Heart right ventricle (tissue), 16 donors: ENCODE data around the gene RINT1. TPM values are rescaled to one million over a fixed set of nuclear protein-coding genes. Genes with fewer than 3 reads are reported as not detected.

Source experiments
- ATAC-seq, 8 donors: fragments of 200-7000 bp; cut with Tn5 transposase; one replicate each; pipeline ENCODE4 v1.9.1; 2020; ENCODE audit warnings: mild to moderate bottlenecking in 8 of 8, moderate library complexity in 8 of 8, moderate number of reproducible peaks in 1 of 8
- DNase-seq, 2 donors: peaks; one replicate each; pipeline ENCODE4 v3.0.0-alpha.2; 2020
- H3K27ac ChIP-seq, 10 donors: fragments of 200-600 bp; sonication (generic) in 2 of 10; one replicate each; pipeline versions ENCODE4 v1.5.0 to v1.8.0; 2020 to 2022; ENCODE audit warnings: mild to moderate bottlenecking in 3 of 10
- H3K27me3 ChIP-seq, 7 donors: fragments of 200-600 bp; one replicate each; pipeline ENCODE4 v1.8.0; 2021 to 2022; ENCODE audit warnings: mild to moderate bottlenecking in 2 of 7
- H3K36me3 ChIP-seq, 9 donors: fragments of 200-600 bp; sonication (generic) in 1 of 9; one replicate each; pipeline versions ENCODE4 v1.5.0 to v1.8.0; 2020 to 2022; ENCODE audit warnings: mild to moderate bottlenecking in 2 of 9
- H3K4me1 ChIP-seq, 9 donors: fragments of 200-600 bp; sonication (generic) in 1 of 9; one replicate each; pipeline versions ENCODE4 v1.5.0 to v1.8.0; 2020 to 2022; ENCODE audit warnings: mild to moderate bottlenecking in 4 of 9
- H3K4me3 ChIP-seq, 10 donors: fragments of 200-600 bp; sonication (generic) in 2 of 10; one replicate each; pipeline versions ENCODE4 v1.5.0 to v1.8.0; 2020 to 2022; ENCODE audit warnings: mild to moderate bottlenecking in 7 of 10, moderate library complexity in 2 of 10
- H3K9me3 ChIP-seq, 11 donors: fragments of 200-600 bp in 10 of 11; sonication (generic) in 2 of 11; one replicate each; pipeline versions ENCODE4 v1.5.0 to v1.8.0; 2013 to 2022; ENCODE audit warnings: mild to moderate bottlenecking in 2 of 11, control low read depth in 1 of 11, moderate library complexity in 1 of 11
- WGBS, 2 donors: extraction: QIAGEN DNeasy Blood & Tissue Kit; methylation state at CpG; one replicate each; pipeline ENCODE4 v1.1.7; 2013; ENCODE audit warnings: inconsistent platforms in 1 of 2; 5-methylcytosine and 5-hydroxymethylcytosine counted together
- intact Hi-C, 10 donors: fragments of 100-400 bp; cut with DNase I; formaldehyde crosslinking; loops; one replicate each; pipeline versions ENCODE4 v1.11.1 to v1.14.2; 2022
- polyA plus RNA-seq, 2 donors: library from polyadenylated mRNA; stranded (reverse); fragments of 200-250 nt; gene quantifications; one replicate each; pipeline ENCODE4 v1.2.3, GENCODE V29; 2013
- total RNA-seq, 10 donors: library from RNA; stranded (reverse); fragmentation: NEBNext Ultra II Directional in 3 of 10; extraction: Animal tissue kit (Norgen Biotek cat#: 25700) in 3 of 10; gene quantifications; one replicate each; pipeline versions ENCODE4 v1.2.1 to v1.2.4, GENCODE V29; 2021 to 2023
- TF ChIP-seq, protein P1 (sequence below), 9 donors: fragments of 200-600 bp; sonication (generic) in 2 of 9; IDR thresholded peaks; one replicate each; pipeline versions ENCODE4 v1.5.0 to v1.8.0; 2021 to 2022; ENCODE audit warnings: antibody characterized with exemption in 9 of 9, mild to moderate bottlenecking in 5 of 9, moderate library complexity in 1 of 9
- donor health status: Arrhythmogenic right ventricular cardiomyopathy.
- donor health status: ischemic (EF 13 %, LVEDD 7.1; RV severe dilation, severe dysfunction).
- donor health status: healthy with polysubstance abuse.
- donor health status: DM: no; HTN: yes; CAD: no.
- donor health status: DM: no; HTN: no; CAD: no.
- donor health status: ischemic (EF 25% LVEDD 6.9; RV normal size, moderate dysfunction).
- donor health status: ischemic (EF 25% LVEDD 5.7; RV mildly dilated, moderate dysfunction).
- donor health status: healthy.
- donor health status: DM: yes; HTN: yes; CAD: no.
- donor health status: Ischemic cardiomyopathy.
- donor health status: ischemic (EF 35%, LVEDD 5.7; RV mildly dilated, moderate dysfunction).
- donor health status: nonischemic (EF 11% LVEDD 7.7; RV severe dilation, severe dysfunction).
- donor health status: DM: yes; HTN: yes; CAD: no.
- donor health status: PGD.
- donor health status: ischemic (EF 29% LVEDD 5.4; RV normal size, mild dysfunction).
- donor health status: nonischemic (EF 23%, LVEDD 6.1; RV moderate dilation, normal function).

The RINT1 gene
- total and polyA plus RNA-seq, 12 donors: 8.1 to 28.2 (median 13.1) TPM

DNA sequence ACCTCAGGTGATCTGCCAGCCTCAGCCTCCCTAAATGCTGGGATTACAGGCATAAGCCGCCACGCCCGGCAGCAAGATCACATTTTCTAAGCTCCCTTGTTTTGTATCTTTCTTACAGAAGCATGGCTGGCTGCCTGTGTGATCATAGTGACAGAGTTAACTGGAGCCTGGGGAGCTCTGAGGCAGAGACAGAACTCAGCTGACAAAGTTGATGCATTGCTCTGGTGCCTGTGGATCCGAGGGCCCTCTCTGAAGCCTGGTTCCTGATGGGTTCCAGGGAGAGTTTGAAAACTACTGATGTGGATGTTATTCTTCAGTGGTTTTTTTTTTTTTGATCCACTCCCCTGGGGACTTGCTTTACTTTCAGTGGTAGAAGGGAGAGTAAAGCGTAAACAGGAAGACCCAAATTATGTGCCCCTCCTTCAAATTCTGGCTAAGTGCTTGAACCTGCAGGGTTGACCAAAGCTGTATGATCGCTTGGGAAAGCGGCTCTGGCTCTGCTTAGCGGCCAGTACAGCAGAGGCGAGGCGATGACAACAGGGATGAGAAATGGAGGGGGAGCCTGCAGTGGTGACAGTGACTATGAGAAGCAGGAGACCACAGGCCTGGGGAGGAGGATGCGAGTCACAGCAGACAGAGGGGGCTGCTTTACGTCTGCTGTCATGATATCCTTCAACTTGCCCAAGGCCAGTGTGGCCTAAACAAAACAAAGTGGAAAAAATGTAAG lies 56.1 kb downstream of the RINT1 start:
- ATAC-seq (peak in 2 of 8 donors; percentile 24 to 38), DNase-seq (no peak)
- TF ChIP-seq, protein P1, sequence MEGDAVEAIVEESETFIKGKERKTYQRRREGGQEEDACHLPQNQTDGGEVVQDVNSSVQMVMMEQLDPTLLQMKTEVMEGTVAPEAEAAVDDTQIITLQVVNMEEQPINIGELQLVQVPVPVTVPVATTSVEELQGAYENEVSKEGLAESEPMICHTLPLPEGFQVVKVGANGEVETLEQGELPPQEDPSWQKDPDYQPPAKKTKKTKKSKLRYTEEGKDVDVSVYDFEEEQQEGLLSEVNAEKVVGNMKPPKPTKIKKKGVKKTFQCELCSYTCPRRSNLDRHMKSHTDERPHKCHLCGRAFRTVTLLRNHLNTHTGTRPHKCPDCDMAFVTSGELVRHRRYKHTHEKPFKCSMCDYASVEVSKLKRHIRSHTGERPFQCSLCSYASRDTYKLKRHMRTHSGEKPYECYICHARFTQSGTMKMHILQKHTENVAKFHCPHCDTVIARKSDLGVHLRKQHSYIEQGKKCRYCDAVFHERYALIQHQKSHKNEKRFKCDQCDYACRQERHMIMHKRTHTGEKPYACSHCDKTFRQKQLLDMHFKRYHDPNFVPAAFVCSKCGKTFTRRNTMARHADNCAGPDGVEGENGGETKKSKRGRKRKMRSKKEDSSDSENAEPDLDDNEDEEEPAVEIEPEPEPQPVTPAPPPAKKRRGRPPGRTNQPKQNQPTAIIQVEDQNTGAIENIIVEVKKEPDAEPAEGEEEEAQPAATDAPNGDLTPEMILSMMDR (IDR thresholded peaks at IDR 0.05): no peak
- H3K27me3 ChIP-seq: no peaks in the 10 kb centered on the region
- H3K4me1 ChIP-seq: peaks cover 0 to 16% (median 5%) of the 10 kb centered on the region in 9 donors
- H3K9me3 ChIP-seq: peaks cover 0 to 17% (median 0%) of the 10 kb centered on the region in 11 donors
- intact Hi-C loops: no loop called here
- WGBS, 2 donors: 66 to 67% methylated on average over 12 of the region's 12 CpGs
- no peaks in the 10 kb centered on the region for H3K36me3 ChIP-seq
- no peak overlapping the region for H3K27ac ChIP-seq
- no peak overlapping the region for H3K4me3 ChIP-seq

DNA sequence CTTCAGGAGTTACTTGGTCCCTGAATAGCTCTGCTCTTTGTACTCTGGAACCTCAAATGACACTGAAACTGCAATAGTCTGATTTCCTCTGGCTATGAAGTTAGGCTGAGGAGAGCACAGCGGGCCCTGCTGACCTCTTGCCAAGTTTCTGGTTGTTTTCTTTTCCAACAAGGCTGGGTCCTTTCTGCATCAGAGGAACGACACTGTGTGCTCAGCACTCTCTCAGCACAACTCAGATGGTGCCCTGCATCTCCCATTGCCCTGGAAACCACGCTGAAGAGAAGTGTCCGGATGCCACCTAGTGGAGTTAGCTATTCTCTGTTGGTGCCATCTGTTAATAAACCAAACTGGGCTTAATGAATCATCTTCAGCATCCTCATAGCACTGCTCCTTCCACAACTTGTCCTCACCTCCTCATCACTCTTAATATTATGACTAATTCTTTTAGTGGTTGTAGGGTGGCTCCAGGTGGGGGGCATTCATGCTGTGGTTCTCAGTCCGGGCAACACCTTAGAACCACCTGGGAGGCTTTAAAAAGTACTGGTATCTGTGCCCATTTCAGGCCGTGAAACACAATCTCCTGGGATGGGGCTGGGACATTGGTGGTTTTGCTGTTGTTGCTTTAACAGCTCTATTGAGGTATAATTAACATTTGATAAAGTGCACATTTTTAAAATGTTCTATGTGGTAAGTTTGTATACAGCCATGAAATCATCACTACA lies 57.5 kb downstream of the RINT1 start:
- peak; percentile 63 to 88 (median 66) for ATAC-seq
- WGBS, 2 donors: 37 to 38% methylated on average over 6 of the region's 6 CpGs

DNA sequence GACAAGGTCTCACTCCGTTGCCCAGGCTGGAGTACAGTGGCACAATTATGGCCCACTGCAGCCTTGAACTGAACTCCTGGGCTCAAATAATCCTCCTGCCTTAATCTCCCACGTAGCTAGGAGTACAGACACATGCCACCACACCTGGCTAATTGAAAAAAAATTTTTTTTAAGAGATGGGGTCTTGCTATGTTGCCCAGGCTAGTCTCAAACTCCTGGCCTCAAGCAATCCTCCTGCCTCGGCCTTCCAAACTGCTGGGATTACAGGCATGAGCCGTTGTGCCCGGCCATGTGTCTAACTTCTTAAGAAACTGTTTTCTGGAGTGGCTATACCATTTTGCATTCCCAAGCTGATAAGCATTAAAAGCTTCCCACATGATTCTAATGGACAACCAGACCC lies 58.8 kb downstream of the RINT1 start:
- Histone ChIP-seq H3K27me3 (no peaks in the 10 kb centered on the region), H3K9me3 (no peaks in the 10 kb centered on the region), H3K36me3 (no peaks in the 10 kb centered on the region), H3K27ac (no peak overlapping the region), H3K4me1 (peaks cover 0 to 16% (median 5%) of the 10 kb centered on the region in 9 donors), H3K4me3 (no peak overlapping the region)
- ATAC-seq: no peak
- TF ChIP-seq, protein P1 (IDR thresholded peaks at IDR 0.05): no peak
- DNase-seq: no peak
- 90 to 92% methylated on average over 5 of the region's 5 CpGs for WGBS, 2 donors
- intact Hi-C loops: no loop called here

More for the DNA sequence above, 57.5 kb downstream of the RINT1 start:
- Histone ChIP-seq H3K36me3 (no peaks in the 10 kb centered on the region), H3K9me3 (peaks cover 0 to 3% (median 0%) of the 10 kb centered on the region in 11 donors), H3K4me3 (no peak overlapping the region), H3K4me1 (peaks cover 0 to 16% (median 5%) of the 10 kb centered on the region in 9 donors), H3K27me3 (no peaks in the 10 kb centered on the region), H3K27ac (no peak overlapping the region)
- intact Hi-C loops: no loop called here
- TF ChIP-seq, protein P1 (IDR thresholded peaks at IDR 0.05): peak in 8 of 9 donors; percentile 20 to 58 (median 52)
- DNase-seq: peak in 1 of 2 donors; percentile 38

DNA sequence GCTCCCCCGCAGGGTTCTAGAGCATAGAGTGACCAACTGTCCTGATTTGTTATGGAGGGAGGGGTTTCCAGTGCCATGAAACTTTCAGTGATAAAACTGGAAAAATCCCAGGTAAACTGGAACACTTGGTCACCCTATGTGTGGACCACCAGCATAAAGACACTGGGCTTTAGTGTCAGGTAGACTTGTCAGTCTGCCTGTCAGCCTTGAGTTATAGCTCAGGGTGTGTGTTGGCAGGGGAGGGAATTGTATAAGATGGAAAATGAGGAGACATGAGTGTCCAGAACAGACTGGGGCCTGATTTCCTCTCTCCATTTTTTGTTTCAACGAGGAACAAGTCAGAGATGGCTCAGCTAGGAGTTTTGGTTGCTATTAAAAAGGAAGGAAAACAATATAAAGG lies 59.5 kb downstream of the RINT1 start:
- WGBS, 2 donors: 63 to 76% methylated on average over 2 of the region's 2 CpGs
- TF ChIP-seq, protein P1 (IDR thresholded peaks at IDR 0.05): no peak
- no peaks in the 10 kb centered on the region for H3K36me3 ChIP-seq
- H3K27ac ChIP-seq: no peak overlapping the region
- H3K9me3 ChIP-seq: no peaks in the 10 kb centered on the region
- H3K27me3 ChIP-seq: no peaks in the 10 kb centered on the region
- ATAC-seq: no peak
- peaks cover 0 to 16% (median 5%) of the 10 kb centered on the region in 9 donors for H3K4me1 ChIP-seq
- no peak overlapping the region for H3K4me3 ChIP-seq
- no peak for DNase-seq
- intact Hi-C loops: no loop called here
